Natural killer cell treated with Interleukin-12 subunit alpha and Interleukin-12 subunit beta and Interleukin-15 and Interleukin-18, amount 100 ng/mL, for 72 hours (primary cell): Measurements from ENCODE around the gene CD200R1L. TPM values are rescaled to one million over a fixed set of nuclear protein-coding genes. Genes with fewer than 3 reads are reported as not detected.

Experiments used
- ATAC-seq, 2 donors: fragments of 150-1000 bp; cut with Tn5 transposase in 1 of 2; sonication (Bioruptor Pico), chemical (Tn5 transposase) in 1 of 2; 2 replicates each; pipeline ENCODE4 v1.10.0; 2021
- DNase-seq: peaks from one replicate; pipeline ENCODE4 v3.0.0; 2022; ENCODE audit warnings: low spot score
- H3K27ac Mint-ChIP-seq, 2 donors: 1 replicate in 1 of 2; 2 replicates in 1 of 2; pipeline ENCODE4 v1.8.0; 2022; ENCODE audit warnings: mixed read lengths in 2 of 2, mild to moderate bottlenecking in 1 of 2, moderate library complexity in 1 of 2
- H3K27me3 Mint-ChIP-seq, 2 donors: 1 replicate in 1 of 2; 2 replicates in 1 of 2; pipeline ENCODE4 v1.8.0; 2022; ENCODE audit warnings: mixed read lengths in 2 of 2
- H3K36me3 Mint-ChIP-seq: one replicate; pipeline ENCODE4 v1.8.0; 2022; ENCODE audit warnings: mixed read lengths
- H3K4me1 Mint-ChIP-seq, 2 donors: 1 replicate in 1 of 2; 2 replicates in 1 of 2; pipeline ENCODE4 v1.8.0; 2022; ENCODE audit warnings: low read depth in 2 of 2, mixed read lengths in 2 of 2, mild to moderate bottlenecking in 1 of 2
- H3K4me3 Mint-ChIP-seq: one replicate; pipeline ENCODE4 v1.8.0; 2022; ENCODE audit warnings: mixed read lengths
- H3K9me3 Mint-ChIP-seq: 2 replicates; pipeline ENCODE4 v1.8.0; 2022; ENCODE audit warnings: mixed read lengths
- total RNA-seq, 2 donors: library from RNA; stranded (reverse); gene quantifications; one replicate each; pipeline ENCODE4 v1.2.3, GENCODE V29; 2022

CD200R1L gene
- total RNA-seq, 2 donors from 2014 or later: not detected

DNA sequence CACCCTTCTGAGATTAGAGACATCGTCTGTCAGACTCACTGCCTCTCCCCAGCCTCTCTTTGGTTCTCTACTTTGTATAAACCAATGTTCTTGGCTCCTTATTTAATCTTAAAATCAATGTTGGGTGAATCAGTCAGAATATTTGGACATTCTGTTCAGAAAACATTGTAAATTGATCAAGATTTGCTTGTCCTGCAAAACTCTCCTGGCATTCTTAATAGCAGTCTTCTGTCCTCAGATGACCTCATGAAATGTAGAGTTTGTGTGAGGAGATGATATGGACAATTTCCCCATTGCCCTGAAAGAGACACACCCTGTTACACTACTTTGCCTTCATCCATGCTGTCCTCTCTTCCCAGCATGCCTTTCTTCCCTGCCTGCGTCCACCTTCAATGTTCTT, 33.6 kb downstream of the CD200R1L start:
- Mint-ChIP-seq H3K4me1 (peaks cover 9 to 23% of the 10 kb centered on the region in 2 donors), H3K9me3 (no peaks in the 10 kb centered on the region), H3K27ac (peak overlapping the region in 1 of 2 donors; percentile 20), H3K4me3 (no peak overlapping the region), H3K27me3 (peaks cover 0 to 3% of the 10 kb centered on the region in 2 donors), H3K36me3 (no peaks in the 10 kb centered on the region)
- ATAC-seq: no peak
- DNase-seq: no peak

GRCh38 chr3:112811917-112812660, 34.6 kb downstream of the CD200R1L start:
- Mint-ChIP-seq H3K4me1 (peaks cover 6 to 17% of the 10 kb centered on the region in 2 donors), H3K27ac (peak overlapping the region in 1 of 2 donors; percentile 22), H3K27me3 (peaks cover 0 to 3% of the 10 kb centered on the region in 2 donors), H3K9me3 (no peaks in the 10 kb centered on the region), H3K4me3 (no peak overlapping the region), H3K36me3 (no peaks in the 10 kb centered on the region)
- DNase-seq (no peak), ATAC-seq (no peak)

- peak overlapping the region in 1 of 2 donors; percentile 22 for H3K27ac Mint-ChIP-seq
Observed at GRCh38 chr3:112811131-112811884, 35.4 kb downstream of the CD200R1L start.

DNA sequence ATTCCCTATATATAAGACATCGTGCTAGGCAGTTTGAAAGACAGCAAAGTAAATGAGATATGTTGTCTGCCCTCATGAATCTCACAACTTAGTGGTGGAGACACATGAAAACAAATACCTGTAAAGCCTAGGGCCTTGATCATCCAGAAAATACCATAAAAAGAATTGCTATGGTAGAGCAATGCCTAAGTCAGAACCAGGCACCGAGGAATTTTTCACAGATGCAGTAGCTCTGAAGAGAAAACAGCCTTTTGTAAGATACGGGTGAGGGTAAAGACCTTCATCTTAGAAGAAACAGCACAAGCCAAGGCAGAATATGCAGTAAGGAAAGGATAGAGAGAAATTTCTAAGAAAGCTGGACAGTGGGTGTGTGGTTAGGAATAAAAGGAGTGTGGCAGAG, 36.1 kb downstream of the CD200R1L start:
- Mint-ChIP-seq H3K36me3 (no peaks in the 10 kb centered on the region), H3K27ac (no peak overlapping the region), H3K27me3 (peaks cover 0 to 3% of the 10 kb centered on the region in 2 donors), H3K9me3 (no peaks in the 10 kb centered on the region), H3K4me3 (no peak overlapping the region), H3K4me1 (peaks cover 6 to 17% of the 10 kb centered on the region in 2 donors)
- ATAC-seq: no peak
- DNase-seq: no peak

More at GRCh38 chr3:112811131-112811884, 35.4 kb downstream of the CD200R1L start:
- Mint-ChIP-seq H3K4me1 (peaks cover 6 to 17% of the 10 kb centered on the region in 2 donors), H3K36me3 (no peaks in the 10 kb centered on the region), H3K4me3 (no peak overlapping the region), H3K27me3 (peaks cover 0 to 3% of the 10 kb centered on the region in 2 donors), H3K9me3 (no peaks in the 10 kb centered on the region)
- ATAC-seq (no peak), DNase-seq (no peak)

DNA sequence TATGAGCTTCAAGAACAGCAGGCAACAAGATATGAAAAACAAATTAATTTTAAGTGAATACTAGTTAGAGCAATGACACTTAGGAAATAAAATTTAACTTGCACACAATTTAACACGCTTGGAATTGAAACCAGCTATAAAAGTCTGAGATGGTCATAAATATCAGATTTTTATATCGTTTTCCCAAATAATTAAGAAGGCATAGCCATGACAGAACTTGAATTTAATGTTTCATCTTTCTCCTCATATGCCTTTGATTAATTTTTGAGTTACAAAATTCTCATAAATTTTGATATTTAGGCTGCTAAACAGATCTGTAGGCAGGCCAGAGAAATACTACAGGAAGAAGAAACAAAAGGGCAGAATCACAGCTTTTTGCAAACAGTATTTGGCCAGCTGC, 38.5 kb downstream of the CD200R1L start:
- ATAC-seq: no peak
- H3K27ac Mint-ChIP-seq: no peak overlapping the region
- H3K27me3 Mint-ChIP-seq: no peaks in the 10 kb centered on the region
- no peaks in the 10 kb centered on the region for H3K36me3 Mint-ChIP-seq
- DNase-seq: no peak
- H3K4me3 Mint-ChIP-seq: no peak overlapping the region
- peaks cover 2% of the 10 kb centered on the region for H3K9me3 Mint-ChIP-seq
- H3K4me1 Mint-ChIP-seq: peaks cover 7 to 9% of the 10 kb centered on the region in 2 donors

DNA sequence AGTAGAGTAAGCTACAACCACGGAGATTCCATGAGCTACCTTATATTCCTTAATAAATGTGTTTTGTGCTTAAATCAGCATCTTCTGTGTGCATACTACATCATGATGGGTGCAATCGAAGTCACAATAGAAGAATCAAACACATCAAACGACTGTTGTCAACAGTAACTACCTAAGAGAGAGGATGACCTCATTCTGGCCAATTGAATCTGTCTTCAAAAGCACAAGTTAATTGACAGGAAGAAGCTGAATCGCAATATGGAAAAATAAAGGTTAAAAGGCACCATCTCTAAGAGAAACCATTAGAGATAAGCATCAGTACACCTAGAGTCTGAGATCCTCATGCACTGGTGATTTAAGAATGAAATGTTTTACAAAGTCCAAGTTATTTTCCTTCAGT, 39.0 kb downstream of the CD200R1L start:
- no peak for DNase-seq
- Mint-ChIP-seq H3K27ac (no peak overlapping the region), H3K9me3 (peaks cover 2% of the 10 kb centered on the region), H3K4me3 (no peak overlapping the region), H3K36me3 (no peaks in the 10 kb centered on the region), H3K4me1 (peaks cover 5 to 10% of the 10 kb centered on the region in 2 donors), H3K27me3 (no peaks in the 10 kb centered on the region)
- no peak for ATAC-seq

- ATAC-seq: no peak
- DNase-seq: no peak
- H3K27me3 Mint-ChIP-seq: no peaks in the 10 kb centered on the region
- H3K4me1 Mint-ChIP-seq: peaks cover 12% of the 10 kb centered on the region in 2 donors
- peaks cover 2% of the 10 kb centered on the region for H3K9me3 Mint-ChIP-seq
- H3K4me3 Mint-ChIP-seq: no peak overlapping the region
- no peak overlapping the region for H3K27ac Mint-ChIP-seq
- H3K36me3 Mint-ChIP-seq: no peaks in the 10 kb centered on the region
Observed at GRCh38 chr3:112806903-112807302, 39.8 kb downstream of the CD200R1L start.

DNA sequence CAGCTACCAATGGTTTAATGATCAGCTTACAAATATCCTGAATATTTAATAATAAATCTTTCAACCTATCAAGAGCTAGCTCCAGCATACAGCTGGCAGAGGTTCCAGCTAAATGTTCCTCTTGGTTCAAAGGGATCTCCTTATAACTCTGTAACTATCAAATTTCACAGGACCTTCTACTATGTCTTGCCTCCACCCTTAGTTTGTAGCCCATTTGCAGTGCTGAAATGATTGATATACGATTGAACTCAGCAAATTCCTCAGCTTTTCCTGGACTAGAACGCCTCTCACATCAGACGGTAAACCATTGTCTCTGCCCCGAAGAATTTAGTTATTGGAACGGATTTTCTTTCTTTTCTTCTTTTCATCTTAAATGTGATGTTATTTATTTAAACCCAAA, 41.5 kb downstream of the CD200R1L start:
- peaks cover 2% of the 10 kb centered on the region for H3K9me3 Mint-ChIP-seq
- H3K27me3 Mint-ChIP-seq: no peaks in the 10 kb centered on the region
- peak overlapping the region; percentile 2 to 51 for H3K27ac Mint-ChIP-seq
- ATAC-seq (no peak), DNase-seq (no peak)
- H3K4me3 Mint-ChIP-seq: peak overlapping the region; percentile 8
- H3K36me3 Mint-ChIP-seq: no peaks in the 10 kb centered on the region
- H3K4me1 Mint-ChIP-seq: peaks cover 16 to 19% of the 10 kb centered on the region in 2 donors

- Mint-ChIP-seq H3K27me3 (no peaks in the 10 kb centered on the region), H3K27ac (peak overlapping the region; percentile 2 to 51), H3K4me1 (peaks cover 16 to 24% of the 10 kb centered on the region in 2 donors), H3K36me3 (no peaks in the 10 kb centered on the region), H3K9me3 (peaks cover 2% of the 10 kb centered on the region), H3K4me3 (peak overlapping the region; percentile 8)
- DNase-seq (no peak), ATAC-seq (no peak)
Observed at GRCh38 chr3:112804021-112804420, 42.6 kb downstream of the CD200R1L start.

DNA sequence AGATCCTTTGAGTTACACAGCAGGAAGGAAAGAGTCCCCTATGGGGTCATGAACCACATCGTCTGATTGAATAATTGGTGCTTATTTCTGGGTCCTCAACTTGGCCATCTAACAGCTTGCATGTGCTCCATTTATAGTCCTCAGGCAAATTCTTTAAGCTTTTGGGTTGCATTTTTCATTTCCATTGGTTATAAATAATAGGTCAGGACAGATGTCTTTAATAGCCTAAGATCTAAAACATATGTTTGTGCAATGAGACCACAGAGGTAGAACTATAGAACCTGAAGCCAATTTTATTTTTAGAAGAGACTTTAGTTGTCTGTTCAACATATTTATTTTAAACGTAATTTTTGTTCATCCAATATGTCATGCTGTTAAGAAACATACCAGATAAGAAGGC, 43.2 kb downstream of the CD200R1L start:
- H3K4me1 Mint-ChIP-seq: peaks cover 16 to 24% of the 10 kb centered on the region in 2 donors
- H3K36me3 Mint-ChIP-seq: no peaks in the 10 kb centered on the region
- H3K27me3 Mint-ChIP-seq: no peaks in the 10 kb centered on the region
- peak overlapping the region; percentile 38 for H3K4me3 Mint-ChIP-seq
- DNase-seq (no peak), ATAC-seq (no peak)
- H3K27ac Mint-ChIP-seq: peak overlapping the region; percentile 54 to 58
- H3K9me3 Mint-ChIP-seq: peaks cover 2% of the 10 kb centered on the region

- Mint-ChIP-seq H3K27me3 (no peaks in the 10 kb centered on the region), H3K4me1 (peaks cover 16 to 24% of the 10 kb centered on the region in 2 donors), H3K4me3 (peak overlapping the region; percentile 47), H3K9me3 (peaks cover 2% of the 10 kb centered on the region), H3K27ac (peak overlapping the region; percentile 54 to 58), H3K36me3 (no peaks in the 10 kb centered on the region)
- DNase-seq (no peak), ATAC-seq (no peak)
Observed at GRCh38 chr3:112802338-112802737, 44.3 kb downstream of the CD200R1L start.

DNA sequence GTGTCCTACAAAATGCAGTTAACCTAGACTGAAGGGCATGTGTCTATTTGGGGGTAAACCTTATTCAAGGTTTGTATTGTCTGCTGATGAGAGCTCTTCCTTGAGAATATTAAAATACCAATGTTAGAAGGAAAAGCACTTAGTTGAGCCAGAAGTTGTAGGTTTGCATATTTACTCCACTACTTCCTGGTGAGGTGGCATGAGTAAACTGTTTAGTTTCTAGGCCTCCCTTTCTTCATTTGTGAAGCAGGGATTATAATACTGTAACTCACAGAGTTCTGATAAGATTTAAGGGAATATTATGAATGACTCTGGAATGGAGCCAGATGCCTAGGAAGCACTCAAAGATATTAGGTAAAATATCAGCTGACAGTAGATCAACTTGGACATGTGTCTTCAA, 46.7 kb downstream of the CD200R1L start:
- H3K27ac Mint-ChIP-seq: peak overlapping the region; percentile 8 to 43
- H3K4me3 Mint-ChIP-seq: no peak overlapping the region
- no peaks in the 10 kb centered on the region for H3K27me3 Mint-ChIP-seq
- peaks cover 16 to 24% of the 10 kb centered on the region in 2 donors for H3K4me1 Mint-ChIP-seq
- no peak for DNase-seq
- peaks cover 2% of the 10 kb centered on the region for H3K9me3 Mint-ChIP-seq
- no peaks in the 10 kb centered on the region for H3K36me3 Mint-ChIP-seq
- ATAC-seq: no peak

- Mint-ChIP-seq H3K4me3 (no peak overlapping the region), H3K4me1 (peaks cover under 1 to 2% of the 10 kb centered on the region in 2 donors), H3K36me3 (no peaks in the 10 kb centered on the region), H3K27ac (no peak overlapping the region), H3K9me3 (no peaks in the 10 kb centered on the region), H3K27me3 (peaks cover 0 to 3% of the 10 kb centered on the region in 2 donors)
- ATAC-seq (no peak), DNase-seq (no peak)
Observed at GRCh38 chr3:112794622-112795172, 52.0 kb downstream of the CD200R1L start.
